GM10266 (cell line): ENCODE measurements around the gene PNMA6E.

Source experiments
- DNase-seq: peaks from one replicate; pipeline ENCODE4 v3.0.0; 2012; ENCODE audit errors: extremely low spot score
- CTCF ChIP-seq: IDR thresholded peaks from 2 replicates; pipeline ENCODE4 v1.5.1; 2012; ENCODE audit warnings: mild to moderate bottlenecking, low read depth; ENCODE audit not compliant: control insufficient read depth, insufficient read depth; ENCODE audit errors: missing control alignments

Gene PNMA6E

GRCh38 chrX:153442463-153442862, 41.3 kb upstream of the PNMA6E start:
- DNase-seq = no peak
- no peak for TF ChIP-seq CTCF

- no peak for TF ChIP-seq CTCF
- DNase-seq = no peak
These were observed 40.8 kb upstream of the PNMA6E start for GRCh38 chrX:153441981-153442380.

- no peak for DNase-seq
- no peak for TF ChIP-seq CTCF
These were observed 40.1 kb upstream of the PNMA6E start for GRCh38 chrX:153441296-153441695.

GRCh38 chrX:153440556-153441135, 39.5 kb upstream of the PNMA6E start:
- TF ChIP-seq CTCF = no peak

GRCh38 chrX:153439977-153440376, 38.8 kb upstream of the PNMA6E start:
- DNase-seq = no peak
- TF ChIP-seq CTCF = no peak

More at GRCh38 chrX:153440556-153441135, 39.5 kb upstream of the PNMA6E start:
- DNase-seq = no peak

- peak; percentile 10 for TF ChIP-seq CTCF
- DNase-seq = no peak
These were observed 37.4 kb upstream of the PNMA6E start for GRCh38 chrX:153438532-153438931.

GRCh38 chrX:153435845-153436244, 34.7 kb upstream of the PNMA6E start:
- no peak for TF ChIP-seq CTCF
- no peak for DNase-seq
